Measurements from ENCODE around the gene DIDO1.
A peak's percentile ranks its signal among the peaks of the same experiment; 100 is the strongest.

DIDO1 gene

GRCh38 chr20:62949962-62950361, 23.7 kb upstream of the DIDO1 start:
- DNase-seq: no peak

GRCh38 chr20:62949153-62949821, 23.0 kb upstream of the DIDO1 start:
- no peak for DNase-seq

- DNase-seq: no peak
Measured at GRCh38 chr20:62947532-62948300, 21.4 kb upstream of the DIDO1 start.

GRCh38 chr20:62946918-62947317, 20.6 kb upstream of the DIDO1 start:
- DNase-seq: no peak

- no peak for DNase-seq
Measured at GRCh38 chr20:62945771-62946339, 19.6 kb upstream of the DIDO1 start.

GRCh38 chr20:62944746-62945145, 18.4 kb upstream of the DIDO1 start:
- no peak for DNase-seq

GRCh38 chr20:62944184-62944583, 17.9 kb upstream of the DIDO1 start:
- no peak for DNase-seq

- DNase-seq: no peak
Measured at GRCh38 chr20:62943396-62943795, 17.1 kb upstream of the DIDO1 start.

GRCh38 chr20:62942456-62942855, 16.2 kb upstream of the DIDO1 start:
- DNase-seq: no peak

- no peak for DNase-seq
Measured at GRCh38 chr20:62941792-62942191, 15.5 kb upstream of the DIDO1 start.

- DNase-seq: no peak
Measured at GRCh38 chr20:62940875-62941274, 14.6 kb upstream of the DIDO1 start.

GRCh38 chr20:62938105-62938888, 12.0 kb upstream of the DIDO1 start, which contains the start of gene GID8:
Gene GID8 (plus strand): TSS chr20:62938147. CDS start chr20:62941503, 3,356 bp downstream.
- DNase-seq: no peak

- DNase-seq: peak; percentile 65
Measured at GRCh38 chr20:62937268-62938104, 11.2 kb upstream of the DIDO1 start.

GRCh38 chr20:62935968-62936585, 9.8 kb upstream of the DIDO1 start:
- DNase-seq: no peak

GRCh38 chr20:62935204-62935967, 9.1 kb upstream of the DIDO1 start:
- DNase-seq: no peak

GRCh38 chr20:62933966-62934365, 7.7 kb upstream of the DIDO1 start:
- no peak for DNase-seq

GRCh38 chr20:62931464-62931863, 5.2 kb upstream of the DIDO1 start:
- no peak for DNase-seq

GRCh38 chr20:62929051-62929538, 2.8 kb upstream of the DIDO1 start:
- no peak for DNase-seq

GRCh38 chr20:62928246-62928939, 2.1 kb upstream of the DIDO1 start:
- DNase-seq: no peak

GRCh38 chr20:62927128-62927705, 912 bp upstream of the DIDO1 start:
- no peak for DNase-seq
